ENCODE results near the gene POF1B.

DNA sequence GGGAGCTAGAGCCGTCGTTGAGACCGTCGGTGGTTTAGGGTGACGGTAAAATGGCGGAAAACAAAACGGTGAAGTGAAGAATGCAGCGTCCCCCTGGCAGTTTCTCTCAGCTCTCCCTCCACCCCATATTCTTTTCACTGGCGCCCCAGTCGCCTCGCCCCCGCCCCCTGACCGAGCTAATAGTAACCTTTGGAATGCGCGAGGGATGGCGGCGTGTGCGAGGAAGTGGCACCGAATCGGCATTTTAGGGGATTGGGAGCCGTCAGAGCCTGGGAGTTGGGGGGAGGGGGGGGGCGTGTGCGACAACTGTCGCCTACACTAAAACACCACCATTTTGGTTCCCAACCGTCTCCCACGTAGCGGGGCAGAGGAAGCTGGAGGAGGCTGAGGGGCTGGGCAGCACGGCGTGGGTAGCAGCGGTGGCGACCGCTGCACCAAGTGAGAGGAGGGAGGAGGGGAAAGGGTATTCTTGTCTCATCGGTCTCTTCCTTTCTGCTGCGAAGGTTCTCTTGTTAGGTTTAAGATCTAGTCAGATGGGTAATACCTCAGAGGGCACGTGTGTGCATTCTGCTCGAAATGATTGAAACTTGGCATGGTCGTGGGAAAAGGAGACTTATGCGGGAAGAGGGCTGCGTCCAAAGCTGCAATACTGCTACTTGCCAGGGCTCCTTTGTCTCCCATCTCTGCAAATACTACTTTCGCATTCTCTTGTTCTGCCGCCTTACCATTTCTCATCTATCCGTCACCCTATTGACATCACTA lies 134.8 kb downstream of the POF1B start:
- TF ChIP-seq CTCF (IDR thresholded peaks at IDR 0.05), result no peak
- TF ChIP-seq POLR2AphosphoS5 (IDR thresholded peaks at IDR 0.05), result no peak

Data from sigmoid colon (tissue), 4 donors.